PC-9 (cell line): Measurements from ENCODE around the gene ARHGAP8. TPM values are rescaled to one million over a fixed set of nuclear protein-coding genes. Genes with fewer than 3 reads are reported as not detected.
A peak's percentile ranks its signal among the peaks of the same experiment; 100 is the strongest.

Experiments used
- Bru-seq: library from RNA; stranded (reverse); fragments of 400-500 nt; gene quantifications from one replicate; lab custom pipeline; 2021; lab: Mats Ljungman, UMichigan
- BruChase-seq, 2 experiments: library from RNA; stranded (reverse); fragments of 400-500 nt; gene quantifications; one replicate each; lab custom pipeline; 2021; lab: Mats Ljungman, UMichigan
- BruUV-seq: library from RNA; stranded (reverse); fragments of 400-500 nt; replicated peaks from 2 replicates; lab custom pipeline; 2021; lab: Mats Ljungman, UMichigan
- CTCF ChIA-PET: fragments of 300-600 bp; sonication (Branson Sonifier 250); formaldehyde crosslinking; loops from one replicate; lab custom pipeline; 2022; ENCODE audit warnings: antibody characterized with exemption; lab: Charles Lee
- POLR2A ChIA-PET: fragments of 300-600 bp; sonication (Branson Sonifier 250); formaldehyde crosslinking; loops from one replicate; lab custom pipeline; 2022; ENCODE audit warnings: antibody characterized with exemption; ENCODE audit not compliant: unreplicated experiment; lab: Charles Lee
- DNase-seq, 2 experiments: peaks; one replicate each; pipeline versions ENCODE4 v3.0.0 to v3.0.0-alpha.2; 2015 to 2022; ENCODE audit warnings: mixed read lengths in 1 of 2
- H2AFZ ChIP-seq: fragments of 200-600 bp; sonication (generic); 2 replicates; pipeline ENCODE4 v1.8.1; 2017; ENCODE audit warnings: antibody characterized with exemption
- H3F3A ChIP-seq: fragments of 200-600 bp; sonication (generic); 2 replicates; pipeline ENCODE4 v1.8.1; 2017; ENCODE audit warnings: antibody characterized with exemption, mild to moderate bottlenecking, low read depth; ENCODE audit not compliant: insufficient read depth
- H3K27ac ChIP-seq: fragments of 200-600 bp; sonication (generic); 2 replicates; pipeline ENCODE4 v1.6.1; 2016; ENCODE audit warnings: mixed run types
- H3K27me3 ChIP-seq: fragments of 200-600 bp; sonication (generic); 2 replicates; pipeline ENCODE4 v1.6.1; 2016; ENCODE audit warnings: low read depth, mixed run types; ENCODE audit not compliant: insufficient read depth
- H3K36me3 ChIP-seq: fragments of 200-600 bp; sonication (generic); 2 replicates; pipeline ENCODE4 v1.6.1; 2016; ENCODE audit warnings: low read depth, mixed run types
- H3K4me1 ChIP-seq: fragments of 200-600 bp; sonication (generic); replicated peaks from 2 replicates; pipeline ENCODE4 v1.6.1; 2016; ENCODE audit warnings: mixed run types; ENCODE audit not compliant: insufficient read depth
- H3K4me2 ChIP-seq: fragments of 200-600 bp; sonication (generic); 2 replicates; pipeline ENCODE4 v1.6.1; 2017; ENCODE audit warnings: mixed run types
- H3K4me3 ChIP-seq: fragments of 200-600 bp; sonication (generic); 2 replicates; pipeline ENCODE4 v1.6.1; 2016; ENCODE audit warnings: mixed run types
- H3K79me2 ChIP-seq: fragments of 200-600 bp; sonication (generic); 2 replicates; pipeline ENCODE4 v1.6.1; 2017; ENCODE audit warnings: low read depth, mixed run types
- H3K9me2 ChIP-seq: fragments of 200-600 bp; sonication (generic); 2 replicates; pipeline ENCODE4 v1.8.1; 2017; ENCODE audit warnings: mild to moderate bottlenecking; ENCODE audit not compliant: insufficient read depth
- H3K9me3 ChIP-seq: fragments of 200-600 bp; sonication (generic); 2 replicates; pipeline ENCODE4 v1.8.1; 2016; ENCODE audit warnings: low read depth; ENCODE audit not compliant: insufficient read depth
- H4K20me1 ChIP-seq: fragments of 200-600 bp; sonication (generic); 2 replicates; pipeline ENCODE4 v1.8.1; 2017; ENCODE audit not compliant: insufficient read depth
- CTCF ChIP-seq: fragments of 200-600 bp; sonication (generic); conservative IDR thresholded peaks from 2 replicates; pipeline ENCODE4 v1.6.1; 2017; ENCODE audit warnings: mixed run types, antibody characterized with exemption, mild to moderate bottlenecking, moderate library complexity
- EZH2 ChIP-seq: fragments of 200-600 bp; sonication (generic); IDR thresholded peaks from 2 replicates; pipeline ENCODE4 v1.8.0; 2017; ENCODE audit warnings: antibody characterized with exemption, low read depth
- intact Hi-C: fragments of 100-400 bp; cut with micrococcal nuclease; formaldehyde crosslinking; loops from one replicate; pipeline ENCODE4 v1.10.0; 2022; ENCODE audit not compliant: unreplicated experiment
- long read RNA-seq: library from polyadenylated mRNA; stranded (forward); transcript quantifications from one replicate; pipeline ENCODE4 v2.0.0, GENCODE V29; 2022
- total RNA-seq: library from RNA; stranded (reverse); gene quantifications from 2 replicates; pipeline ENCODE4 v1.2.3, GENCODE V29; 2021

Gene ARHGAP8
- total RNA-seq (114 and 130 TPM in 2 replicates), Bru-seq, nascent RNA (percentile 75 among the genes with signal in this experiment), BruChase-seq, experiment 1, labeled RNA remaining after a 2-hour chase (percentile 91 among the genes with signal in this experiment), BruChase-seq, experiment 2, labeled RNA remaining after a 6-hour chase (percentile 94 among the genes with signal in this experiment)
- long read RNA-seq, transcript ARHGAP8-204 (13 exons, 1,725 nt), result minor isoform, 7 of 97 reads
- long read RNA-seq, transcript ARHGAP8-202 (12 exons, 1,584 nt), result major isoform, 34 of 97 reads
- long read RNA-seq, partial matches to known transcripts, result 15 of 97 reads
- long read RNA-seq, other reads (novel, unspliced or antisense), result 33 of 97 reads

DNA sequence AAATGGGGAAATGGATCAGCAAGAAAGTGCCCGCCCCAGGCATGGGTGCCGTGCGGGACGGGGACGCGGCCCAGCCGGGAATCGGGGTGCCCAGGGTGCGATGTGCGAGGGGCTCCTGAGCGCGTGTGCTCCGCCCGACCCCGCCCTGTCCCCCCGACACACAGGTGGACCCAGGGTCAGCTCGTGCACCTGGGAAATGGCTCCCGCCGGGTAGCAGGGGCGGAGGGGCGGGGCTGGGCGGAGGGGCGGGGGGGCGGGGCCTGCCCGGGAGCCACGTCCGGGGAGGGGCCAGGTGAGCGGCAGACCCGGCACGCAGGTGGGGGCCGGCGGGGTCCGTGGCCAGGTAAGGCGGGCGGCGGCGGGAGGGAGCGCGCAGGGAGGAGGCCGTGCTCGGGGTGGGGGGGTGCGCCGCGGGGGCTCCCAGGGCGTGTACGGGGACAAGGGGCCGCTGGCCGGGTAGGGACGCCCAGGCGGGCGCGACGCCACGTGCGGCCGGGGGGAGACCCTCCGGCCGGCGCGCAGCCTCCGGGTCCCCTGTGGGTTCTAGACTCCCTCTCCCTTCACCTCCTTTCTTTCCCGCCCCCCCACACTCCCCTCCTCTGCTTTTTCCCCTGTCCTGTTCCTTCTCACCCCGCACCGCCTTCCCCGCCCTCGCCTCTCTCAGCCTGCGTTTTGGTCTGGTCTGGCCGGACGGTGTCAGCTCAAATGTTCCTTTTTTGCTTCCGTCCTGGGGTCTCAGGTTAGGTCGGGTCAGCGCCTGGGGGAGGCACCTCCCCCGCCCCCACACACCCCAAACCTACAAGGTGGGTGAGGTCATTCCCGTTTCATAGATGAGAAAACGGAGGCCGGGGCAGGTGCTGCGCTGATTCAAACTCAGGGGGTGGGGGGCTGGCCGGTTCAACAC lies at the start of gene ARHGAP8:
Gene ARHGAP8 (plus strand): TSS at position 291 of the 904 bp plus-strand sequence. CDS start 33,953 bp downstream, outside the sequence.
- peaks cover 44% of the 10 kb centered on the region for H3K4me1 ChIP-seq
- intact Hi-C loops, result no loop called here
- BruUV-seq, result no TSS peak

DNA sequence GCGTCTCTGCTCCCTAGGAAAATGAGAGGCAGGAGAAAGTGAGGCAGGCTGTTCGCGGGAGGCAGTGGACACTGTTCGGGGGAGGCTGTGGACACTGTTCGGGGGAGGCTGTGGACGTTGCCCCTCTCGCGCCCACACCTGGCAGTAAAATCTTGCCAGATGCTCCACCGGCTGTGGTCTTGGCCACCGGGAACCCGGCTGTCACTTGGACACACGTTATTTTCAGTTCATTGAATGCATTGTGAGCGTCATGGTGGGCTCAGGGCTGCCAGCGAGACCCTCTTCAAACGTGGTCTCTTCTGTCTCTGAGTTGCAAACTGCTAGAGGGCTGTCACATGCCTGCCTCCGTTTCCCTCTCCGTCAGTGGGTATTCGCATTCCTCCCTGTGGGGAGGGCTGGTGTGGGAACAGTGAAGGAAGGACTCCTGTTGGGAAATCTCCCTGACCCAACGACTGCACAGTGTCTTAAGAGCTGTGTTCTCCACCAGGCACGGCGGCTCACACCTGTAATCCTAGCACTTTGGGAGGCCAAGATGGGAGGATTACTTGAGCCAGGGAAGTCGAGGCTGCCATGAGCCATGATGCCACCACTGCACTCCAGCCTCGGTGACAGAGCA lies 49.0 kb upstream of the ARHGAP8 start:
- Histone ChIP-seq H3K4me2 (peak overlapping the region; percentile 98), H3K79me2 (peaks cover 4% of the 10 kb centered on the region; the same call in 1 of the 2 replicates), H3K9me3 (no peaks in the 10 kb centered on the region), H4K20me1 (peaks cover 7% of the 10 kb centered on the region; the same call in 1 of the 2 replicates), H3F3A (peaks cover 26% of the 10 kb centered on the region), H3K27me3 (0 out of 2 replicates have a peak, but pooled peaks cover 6% of the 10 kb centered on the region), H3K27ac (no peak overlapping the region), H2AFZ (0 out of 2 replicates have a peak overlapping the region, but pooled peaks have one; percentile 85), H3K4me1 (peaks cover 8% of the 10 kb centered on the region; the same call in 1 of the 2 replicates), H3K36me3 (no peaks in the 10 kb centered on the region), H3K9me2 (no peaks in the 10 kb centered on the region), H3K4me3 (peak overlapping the region; percentile 92)
- POLR2A ChIA-PET, result no interaction called here
- DNase-seq, result no peak
- TSS peak; percentile 29 for BruUV-seq
- intact Hi-C loops, result no loop called here
- CTCF ChIA-PET, result no interaction called here
- no peak; the same call in 1 of the 2 replicates for TF ChIP-seq CTCF
- no peak for TF ChIP-seq EZH2

More for the DNA sequence above, at the start of gene ARHGAP8:
- peaks cover 42% of the 10 kb centered on the region for H3K79me2 ChIP-seq
- peak within 1 kb of the TSS; percentile 100 for H3K4me3 ChIP-seq
- no peaks in the 10 kb centered on the region for H3K36me3 ChIP-seq
- peak within 1 kb of the TSS; percentile 80 for H2AFZ ChIP-seq
- H3F3A ChIP-seq, result peaks cover 36% of the 10 kb centered on the region
- no peaks in the 10 kb centered on the region for H3K9me2 ChIP-seq
- H4K20me1 ChIP-seq, result peaks cover 7% of the 10 kb centered on the region; the same call in 1 of the 2 replicates
- TF ChIP-seq CTCF (no peak), EZH2 (no peak)
- POLR2A ChIA-PET, result interaction anchor here (0.6 kb wide), 2 partner anchors 411 to 563 kb away, joined by 3 to 7 read pairs; partner anchors contain the start of gene NUP50
- DNase-seq, result peak in 1 of 2 experiments; percentile 70
- H3K4me2 ChIP-seq, result peak within 1 kb of the TSS; percentile 98
- no peaks in the 10 kb centered on the region for H3K9me3 ChIP-seq
- CTCF ChIA-PET, result interaction anchor here (0.6 to 0.7 kb wide), 2 partner anchors 30 to 1648 kb away, joined by 8 to 11 read pairs; no protein-coding TSS in a partner anchor
- peak within 1 kb of the TSS; percentile 77 for H3K27ac ChIP-seq
- H3K27me3 ChIP-seq, result no peaks in the 10 kb centered on the region
